Fibroblast of lung (primary cell): ENCODE measurements around the gene CDPF1. TPM values are rescaled to one million over a fixed set of nuclear protein-coding genes. Genes with fewer than 3 reads are reported as not detected.

Source experiments
- DNase-seq, 2 donors: peaks; one replicate each; pipeline versions ENCODE4 v3.0.0 to v3.0.0-alpha.2; 2010; ENCODE audit warnings: low read depth in 2 of 2
- H2AFZ ChIP-seq: 2 replicates; pipeline ENCODE4 v1.5.1; 2012; ENCODE audit warnings: low read length, control low read depth, inconsistent platforms
- H3K27ac ChIP-seq: 2 replicates; pipeline ENCODE4 v1.5.1; 2011; ENCODE audit warnings: low read length, control low read depth; ENCODE audit not compliant: insufficient read depth
- H3K27me3 ChIP-seq: 2 replicates; pipeline ENCODE4 v1.5.1; 2011; ENCODE audit warnings: mild to moderate bottlenecking, low read length; ENCODE audit not compliant: control insufficient read depth, insufficient read depth
- H3K36me3 ChIP-seq: 2 replicates; pipeline ENCODE4 v1.5.1; 2011; ENCODE audit warnings: low read length; ENCODE audit not compliant: control insufficient read depth, insufficient read depth
- H3K4me1 ChIP-seq: 2 replicates; pipeline ENCODE4 v1.5.1; 2011; ENCODE audit warnings: low read length; ENCODE audit not compliant: control insufficient read depth, insufficient read depth; ENCODE audit errors: extremely low read depth
- H3K4me2 ChIP-seq: 2 replicates; pipeline ENCODE4 v1.5.1; 2011; ENCODE audit warnings: low read length, control low read depth; ENCODE audit not compliant: insufficient read depth; ENCODE audit errors: extremely low read depth
- H3K4me3 ChIP-seq, 4 experiments: fragments of 200-600 bp in 1 of 4; sonication (generic) in 1 of 4; replicated peaks in 1 of 4; 2 replicates each; pipeline ENCODE4 v1.5.1; 2011 to 2016; ENCODE audit warnings: low read length in 4 of 4, low read depth in 3 of 4, mild to moderate bottlenecking in 3 of 4, control low read depth in 2 of 4, inconsistent platforms in 1 of 4, mixed read lengths in 1 of 4; ENCODE audit not compliant: insufficient read depth in 1 of 4; ENCODE audit errors: control extremely low read depth in 1 of 4
- H3K79me2 ChIP-seq: 2 replicates; pipeline ENCODE4 v1.5.1; 2012; ENCODE audit warnings: mild to moderate bottlenecking, low read length, inconsistent platforms; ENCODE audit not compliant: control insufficient read depth, insufficient read depth
- H3K9ac ChIP-seq: 2 replicates; pipeline ENCODE4 v1.5.1; 2011; ENCODE audit warnings: mild to moderate bottlenecking, low read length, control low read depth; ENCODE audit not compliant: insufficient read depth
- H3K9me3 ChIP-seq: 2 replicates; pipeline ENCODE4 v1.5.1; 2012; ENCODE audit warnings: low read depth, low read length; ENCODE audit not compliant: control insufficient read depth, insufficient read depth
- H4K20me1 ChIP-seq: 2 replicates; pipeline ENCODE4 v1.5.1; 2011; ENCODE audit warnings: low read length; ENCODE audit not compliant: control insufficient read depth, insufficient read depth; ENCODE audit errors: extremely low read depth
- CTCF ChIP-seq, 2 donors: IDR thresholded peaks in 1 of 2; conservative IDR thresholded peaks in 1 of 2; 1 replicate in 1 of 2; 2 replicates in 1 of 2; pipeline ENCODE4 v1.5.1; 2011 to 2012; ENCODE audit warnings: low read length in 2 of 2, control low read depth in 1 of 2, inconsistent platforms in 1 of 2, low read depth in 1 of 2, mild to moderate bottlenecking in 1 of 2
- EZH2 ChIP-seq: IDR thresholded peaks from 2 replicates; pipeline ENCODE4 v1.5.1; 2012; ENCODE audit warnings: low read length, control low read depth, mild to moderate bottlenecking; ENCODE audit errors: missing control alignments
- polyA plus RNA-seq, 2 donors: library from polyadenylated mRNA; depleted of rRNA in 1 of 2; stranded (reverse) in 1 of 2; unstranded in 1 of 2; fragments of >200 nt; gene quantifications; 2 replicates each; pipeline ENCODE4 v1.2.1, GENCODE V29; 2011 to 2012; ENCODE audit warnings: missing spikeins in 1 of 2
- total RNA-seq: library from RNA; depleted of rRNA; stranded (reverse); fragments of >200 nt; gene quantifications from 2 replicates; pipeline ENCODE4 v1.2.1, GENCODE V29; 2014

CDPF1 gene
- total and polyA plus RNA-seq, 2 donors (not counting 1 experiment from before 2014, with no cell fraction given) = 7.7 to 8.3 TPM

- Histone ChIP-seq H4K20me1 (no peaks in the 10 kb centered on the region), H3K79me2 (no peaks in the 10 kb centered on the region), H3K4me3 (no peak overlapping the region), H3K4me1 (no peaks in the 10 kb centered on the region), H2AFZ (no peak overlapping the region), H3K4me2 (no peak overlapping the region), H3K9ac (no peak overlapping the region), H3K27me3 (no peaks in the 10 kb centered on the region), H3K36me3 (peaks cover 2% of the 10 kb centered on the region), H3K27ac (no peak overlapping the region), H3K9me3 (no peaks in the 10 kb centered on the region)
- TF ChIP-seq CTCF (conservative IDR thresholded peaks at IDR 0.05 in 1 of 2, IDR thresholded peaks at IDR 0.05 in 1 of 2; ENCODE audit: low read depth in 1 of 2, low read length in 2 of 2) (no peak), EZH2 (no peak)
- no peak for DNase-seq
Measured at GRCh38 chr22:46225631-46226030, 24.5 kb downstream of the CDPF1 start.

GRCh38 chr22:46224898-46225290 lies 25.2 kb downstream of the CDPF1 start:
- no peaks in the 10 kb centered on the region for H4K20me1 ChIP-seq
- H3K4me3 ChIP-seq = no peak overlapping the region
- H3K27me3 ChIP-seq = no peaks in the 10 kb centered on the region
- no peak for DNase-seq
- no peak overlapping the region for H3K27ac ChIP-seq
- H3K9ac ChIP-seq = no peak overlapping the region
- no peaks in the 10 kb centered on the region for H3K79me2 ChIP-seq
- no peaks in the 10 kb centered on the region for H3K9me3 ChIP-seq
- H3K4me1 ChIP-seq = no peaks in the 10 kb centered on the region
- peaks cover 2% of the 10 kb centered on the region for H3K36me3 ChIP-seq
- H3K4me2 ChIP-seq = no peak overlapping the region
- TF ChIP-seq EZH2 = no peak
- no peak overlapping the region for H2AFZ ChIP-seq

GRCh38 chr22:46224044-46224897 lies 25.8 kb downstream of the CDPF1 start:
- Histone ChIP-seq H3K79me2 (no peaks in the 10 kb centered on the region), H3K4me2 (no peak overlapping the region), H3K27ac (no peak overlapping the region), H3K36me3 (peaks cover 2% of the 10 kb centered on the region), H3K27me3 (no peaks in the 10 kb centered on the region), H4K20me1 (no peaks in the 10 kb centered on the region), H3K9ac (no peak overlapping the region), H3K4me1 (no peaks in the 10 kb centered on the region), H3K4me3 (no peak overlapping the region), H2AFZ (no peak overlapping the region), H3K9me3 (no peaks in the 10 kb centered on the region)
- no peak for DNase-seq
- TF ChIP-seq EZH2 = no peak
- TF ChIP-seq CTCF (conservative IDR thresholded peaks at IDR 0.05 in 1 of 2, IDR thresholded peaks at IDR 0.05 in 1 of 2; ENCODE audit: low read depth in 1 of 2, low read length in 2 of 2) = no peak
